K562 (cell line): ENCODE results near the gene NAT10. TPM values are rescaled to one million over a fixed set of nuclear protein-coding genes. Genes with fewer than 3 reads are reported as not detected.

Experiments
- ATAC-seq: fragments of 200-7000 bp; cut with Tn5 transposase; 3 replicates; pipeline ENCODE4 v1.9.1; 2020; ENCODE audit warnings: moderate library complexity
- BruUV-seq: library from RNA; stranded (reverse); fragments of 400-500 nt; replicated peaks from 2 replicates; lab custom pipeline; 2021; lab: Mats Ljungman, UMichigan
- CTCF ChIA-PET: fragments of 300-600 bp; formaldehyde crosslinking; extraction: SDS; loops from one replicate; lab custom pipeline; 2021; ENCODE audit warnings: low intra/inter-chr PET ratio; lab: Yijun Ruan, JAX
- POLR2A ChIA-PET: fragments of 300-600, 350-650 bp; sonication (Branson Sonifier 250); formaldehyde crosslinking; extraction: SDS; loops from one replicate; lab custom pipeline; 2021; ENCODE audit warnings: antibody characterized with exemption, inconsistent platforms; lab: Yijun Ruan, JAX
- DNase-seq, 4 experiments: peaks; one replicate each; pipeline versions ENCODE4 v3.0.0 to v3.0.0-alpha.2; 2011 to 2018; ENCODE audit warnings: low spot score in 3 of 4, mixed read lengths in 3 of 4; ENCODE audit errors: extremely low read depth in 1 of 4
- FAIRE-seq: peaks from 2 replicates; lab custom pipeline; 2011; peaks lifted over from hg19 to GRCh38; lab: Jason Lieb, UNC
- H2AFZ ChIP-seq: 2 replicates; pipeline ENCODE4 v1.6.0; 2011; ENCODE audit warnings: low read depth, low read length, control low read depth, inconsistent platforms
- H3K27ac ChIP-seq: fragments of 200-600 bp; 3 replicates; pipeline ENCODE4 v1.8.0; 2011; ENCODE audit warnings: low read depth, mild to moderate bottlenecking, control low read depth, inconsistent platforms, low read length, moderate library complexity, mixed read lengths; ENCODE audit errors: extremely low read depth
- H3K27me3 ChIP-seq, 2 experiments: fragments of 300-600 bp in 1 of 2; 2 replicates in 1 of 2; 3 replicates in 1 of 2; pipeline versions ENCODE4 v1.6.0 to v1.8.0; 2011; ENCODE audit warnings: inconsistent platforms in 2 of 2, low read length in 2 of 2, mild to moderate bottlenecking in 1 of 2, mixed read lengths in 1 of 2, moderate library complexity in 1 of 2; ENCODE audit not compliant: control insufficient read depth in 2 of 2, insufficient read depth in 2 of 2
- H3K36me3 ChIP-seq: fragments of 300-600 bp; 3 replicates; pipeline ENCODE4 v1.8.0; 2011; ENCODE audit warnings: mild to moderate bottlenecking, low read length, inconsistent platforms; ENCODE audit not compliant: control insufficient read depth, insufficient read depth
- H3K4me1 ChIP-seq, 2 experiments: fragments of 200-600 bp in 1 of 2; replicated peaks in 1 of 2; 2 replicates in 1 of 2; 3 replicates in 1 of 2; pipeline versions ENCODE4 v1.5.1 to v1.8.0; 2011; ENCODE audit warnings: inconsistent platforms in 2 of 2, low read length in 2 of 2, mild to moderate bottlenecking in 1 of 2, mixed read lengths in 1 of 2, moderate library complexity in 1 of 2; ENCODE audit not compliant: control insufficient read depth in 2 of 2, insufficient read depth in 2 of 2
- H3K4me2 ChIP-seq: 2 replicates; pipeline ENCODE4 v1.6.1; 2011; ENCODE audit warnings: low read length, control low read depth, inconsistent platforms, mixed read lengths; ENCODE audit not compliant: insufficient read depth
- H3K4me3 ChIP-seq: fragments of 200-600 bp; sonication (generic), shearing (Covaris generic); 2 replicates; pipeline ENCODE4 v1.5.1; 2016; ENCODE audit warnings: control low read depth, inconsistent platforms
- H3K79me2 ChIP-seq: fragments of 200-600 bp; 3 replicates; pipeline ENCODE4 v1.8.0; 2011; ENCODE audit warnings: low read length, inconsistent platforms; ENCODE audit not compliant: control insufficient read depth, insufficient read depth
- H3K9ac ChIP-seq, 2 experiments: 2 replicates each; pipeline versions ENCODE4 v1.6.0 to v1.6.1; 2011; ENCODE audit warnings: low read depth in 2 of 2, low read length in 2 of 2, control low read depth in 1 of 2, inconsistent platforms in 1 of 2, mild to moderate bottlenecking in 1 of 2, mixed read lengths in 1 of 2; ENCODE audit not compliant: insufficient read depth in 1 of 2
- H3K9me1 ChIP-seq: one replicate; pipeline ENCODE4 v1.6.0; 2011; ENCODE audit warnings: inconsistent platforms, mild to moderate bottlenecking, low read length, moderate library complexity; ENCODE audit not compliant: control insufficient read depth, insufficient read depth
- H3K9me3 ChIP-seq: replicated peaks from 2 replicates; pipeline ENCODE4 v1.5.1; 2011; ENCODE audit warnings: low read depth, low read length, inconsistent platforms; ENCODE audit not compliant: control insufficient read depth, insufficient read depth
- H4K20me1 ChIP-seq: replicated peaks from 2 replicates; pipeline ENCODE4 v1.6.1; 2011; ENCODE audit warnings: low read length, inconsistent platforms, mixed read lengths; ENCODE audit not compliant: control insufficient read depth, insufficient read depth
- BRD9 ChIP-seq: fragments of 450-650 bp; IDR thresholded peaks from 2 replicates; pipeline ENCODE4 v1.6.1; 2018; ENCODE audit warnings: low read depth; ENCODE audit not compliant: partially characterized antibody
- FOXA3 ChIP-seq, 2 experiments: fragments of 450-650 bp in 1 of 2; sonication (generic) in 1 of 2; formaldehyde crosslinking; IDR thresholded peaks in 1 of 2; conservative IDR thresholded peaks in 1 of 2; 2 replicates each; pipeline versions ENCODE4 v1.4.0 to v1.8.0; 2020 to 2022; ENCODE audit warnings: mild to moderate bottlenecking in 2 of 2, missing genetic modification reagents in 1 of 2
- HBP1 ChIP-seq: fragments of 450-650 bp; formaldehyde crosslinking; IDR thresholded peaks from 2 replicates; pipeline ENCODE4 v1.4.0; 2022; ENCODE audit warnings: missing genetic modification characterization
- ILF3 ChIP-seq: fragments of 450-650 bp; IDR thresholded peaks from 2 replicates; pipeline ENCODE4 v1.6.1; 2018; ENCODE audit warnings: antibody characterized with exemption, mild to moderate bottlenecking, moderate library complexity, borderline replicate concordance
- NBN ChIP-seq: fragments of 450-650 bp; IDR thresholded peaks from 2 replicates; pipeline ENCODE4 v1.6.1; 2016; ENCODE audit warnings: low read depth, mild to moderate bottlenecking
- NCOA1 ChIP-seq: fragments of 450-650 bp; IDR thresholded peaks from 2 replicates; pipeline ENCODE4 v1.6.1; 2016; ENCODE audit warnings: low read depth
- NFIX ChIP-seq: fragments of 250-450 bp; sonication (Bioruptor Pico); IDR thresholded peaks from 2 replicates; pipeline ENCODE4 v1.4.0; 2020; ENCODE audit warnings: low read depth, mild to moderate bottlenecking, moderate library complexity
- PHF20 ChIP-seq: fragments of 450-650 bp; IDR thresholded peaks from 2 replicates; pipeline ENCODE4 v1.6.1; 2018; ENCODE audit not compliant: partially characterized antibody
- RNF219 ChIP-seq: fragments of 250-450 bp; sonication (Bioruptor Pico); IDR thresholded peaks from 2 replicates; pipeline ENCODE4 v1.5.0; 2022; ENCODE audit warnings: mild to moderate bottlenecking
- WGBS: fragments of 100-300 bp; shearing (Covaris generic); methylation state at CpG from one replicate; pipeline ENCODE4 v1.1.6; 2016; ENCODE audit warnings: low coverage, mixed read lengths; ENCODE audit not compliant: insufficient coverage; ENCODE audit errors: missing lambda C conversion rate; 5-methylcytosine and 5-hydroxymethylcytosine counted together
- in situ Hi-C: fragments of 300-500 bp; cut with MboI; formaldehyde crosslinking; loops from 4 replicates; pipeline ENCODE4 v1.15.0; 2018; ENCODE audit warnings: inconsistent platforms, mixed read lengths
- intact Hi-C: fragments of 100-400 bp; cut with micrococcal nuclease; formaldehyde crosslinking; loops from 2 replicates; pipeline ENCODE4 v1.14.2; 2022
- polyA plus RNA-seq, 8 experiments: library from polyadenylated mRNA; depleted of rRNA in 4 of 8; stranded (reverse) in 5 of 8; unstranded in 3 of 8; fragments of >200 nt; fragmentation: Nextera tagmentation in 2 of 8; fragmentation: Illumina TruSeq in 1 of 8; extraction: Ambion mirVana in 2 of 8; extraction: Trizol in 1 of 8; gene quantifications; 2 replicates each; pipeline versions ENCODE4 v1.2.1 to v1.2.3, GENCODE V29; 2011 to 2014; ENCODE audit warnings: inconsistent platforms in 1 of 8, missing spikeins in 1 of 8
- total RNA-seq, 7 experiments: library from RNA; depleted of rRNA in 6 of 7; stranded (reverse); fragments of >200 nt in 6 of 7; fragmentation: Illumina TruSeq in 2 of 7; extraction: Trizol in 2 of 7; gene quantifications; 2 replicates each; pipeline versions ENCODE4 v1.2.1 to v1.2.3, GENCODE V29; 2011 to 2021; ENCODE audit warnings: low replicate concordance in 1 of 7

NAT10 gene
- total and polyA plus RNA-seq, 9 of the 15 experiments (the other 6 are each of a cell fraction or from before 2014, with no cell fraction given): 55.4 to 125 (median 86.3) TPM

GRCh38 chr11:34072832-34073231 is 32.6 kb upstream of the NAT10 start:
- Histone ChIP-seq H4K20me1 (peaks cover 19% of the 10 kb centered on the region), H3K4me2 (no peak overlapping the region), H3K27me3 (no peaks in the 10 kb centered on the region), H3K4me1 (no peaks in the 10 kb centered on the region), H3K9me1 (no peaks in the 10 kb centered on the region), H3K27ac (no peak overlapping the region), H2AFZ (no peak overlapping the region), H3K9me3 (no peaks in the 10 kb centered on the region), H3K9ac (no peak overlapping the region), H3K4me3 (no peak overlapping the region), H3K79me2 (peaks cover 88% of the 10 kb centered on the region), H3K36me3 (peaks cover 89% of the 10 kb centered on the region)
- DNase-seq: no peak
- TF ChIP-seq ILF3: no peak
- TF ChIP-seq RNF219 (CRISPR knock-in tag): no peak
- no peak for TF ChIP-seq HBP1 (CRISPR knock-in tag)
- TF ChIP-seq NBN: no peak
- TF ChIP-seq NCOA1: no peak
- no peak for TF ChIP-seq BRD9
- TF ChIP-seq PHF20: no peak
- TF ChIP-seq NFIX: no peak
- no peak for TF ChIP-seq FOXA3 (CRISPR knock-in tag; conservative IDR thresholded peaks at IDR 0.05 in 1 of 2, IDR thresholded peaks at IDR 0.05 in 1 of 2)
- CTCF ChIA-PET: no interaction called here
- POLR2A ChIA-PET: interaction anchor here (0.7 to 5.8 kb wide), 4 partner anchors 8 to 60 kb away, joined by 3 to 41 read pairs (median 5); no protein-coding TSS in a partner anchor
- intact Hi-C loops: loop anchor here (5.0 kb wide), 1 partner anchor 76 kb away; no protein-coding TSS in a partner anchor
- ATAC-seq: no peak
- BruUV-seq: no TSS peak
- in situ Hi-C loops: no loop called here
- 85% methylated on average over 2 of the region's 2 CpGs for WGBS
- FAIRE-seq: no peak
